ENCODE data around the gene PARD6G. TPM values are rescaled to one million over a fixed set of nuclear protein-coding genes. Genes with fewer than 3 reads are reported as not detected.

Gene PARD6G
- total and polyA plus RNA-seq, 2 experiments from 2014 or later = 6.9 to 18.5 TPM

DNA sequence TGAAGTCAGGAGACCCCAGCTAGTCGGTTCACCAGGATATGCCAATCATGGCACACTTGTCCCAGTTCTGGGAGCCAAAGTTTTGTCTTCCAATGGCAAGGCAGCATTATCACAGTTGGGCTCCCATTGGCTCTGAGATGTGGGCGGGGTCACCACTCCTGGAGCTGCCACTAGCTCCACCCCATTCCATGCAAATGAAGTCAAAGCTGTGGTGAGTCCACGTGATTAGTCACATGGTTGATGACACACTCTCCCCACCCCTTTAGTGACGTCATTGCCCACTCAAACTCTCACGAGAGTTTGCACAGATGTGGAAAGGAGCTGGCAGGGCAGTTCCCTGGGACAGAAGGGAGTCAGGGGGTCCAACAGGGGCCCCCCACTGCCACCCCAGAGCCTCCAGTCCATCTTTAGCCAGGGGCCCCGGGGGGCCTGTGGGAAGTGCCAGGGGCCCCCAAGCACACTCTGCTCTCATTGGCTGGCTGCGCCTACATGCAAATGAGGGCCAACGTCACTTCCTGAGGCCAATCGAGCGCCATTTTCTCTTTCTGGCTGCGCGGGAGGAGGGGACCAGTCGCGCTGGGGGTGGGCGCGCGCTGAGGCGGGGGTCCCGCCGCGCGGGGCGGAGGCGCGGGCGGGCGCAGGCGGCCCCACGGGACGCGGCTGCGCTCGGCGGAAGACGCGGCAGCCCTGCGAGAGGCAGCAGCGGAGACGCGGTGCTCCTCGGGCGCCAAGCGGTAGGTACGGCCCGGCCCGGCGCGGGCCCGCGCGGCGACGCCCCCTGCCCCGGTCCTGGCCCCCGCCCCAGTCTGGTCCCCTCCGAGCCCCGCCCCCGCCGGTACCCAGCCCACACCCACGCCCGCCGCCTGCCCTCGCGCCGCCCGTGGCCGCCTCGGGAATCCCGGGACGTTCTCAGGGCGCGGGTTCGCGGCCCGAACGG is 138.3 kb downstream of the PARD6G start, which contains the start of gene ADNP2:
TSS of gene ADNP2 (plus strand) at position 524 of the 937 bp plus-strand sequence. CDS start 8,281 bp downstream, outside the sequence.
- peak within 1 kb of the TSS; percentile 97 for H3K4me2 ChIP-seq
- H3K9me3 Mint-ChIP-seq = peaks cover 2% of the 10 kb centered on the region; the same call in 1 of the 3 replicates
- peaks cover 33% of the 10 kb centered on the region for H4K20me1 ChIP-seq (replicated peaks; ENCODE audit: insufficient read depth)
- peak within 1 kb of the TSS; percentile 88 for H3K4me3 Mint-ChIP-seq
- H3K4me1 ChIP-seq (ENCODE audit: insufficient read depth) = peaks cover 38% of the 10 kb centered on the region
- ATAC-seq (peak; percentile 64), DNase-seq (ENCODE audit: low spot score) (peak; percentile 99)
- no peaks in the 10 kb centered on the region; the same call in 1 of the 2 replicates for H3K36me3 ChIP-seq (ENCODE audit: insufficient read depth)
- H3K27ac Mint-ChIP-seq = peak within 1 kb of the TSS; percentile 89
- H3K27me3 Mint-ChIP-seq (ENCODE audit: insufficient read depth, low read depth, poor library complexity) = peaks cover 13% of the 10 kb centered on the region
- no peaks in the 10 kb centered on the region for H3F3A ChIP-seq (replicated peaks; ENCODE audit: low read depth)
- peak within 1 kb of the TSS; percentile 90 for H3K4me3 ChIP-seq
- H3K36me3 Mint-ChIP-seq (ENCODE audit: low read depth) = peaks cover 15% of the 10 kb centered on the region
- H3K27me3 ChIP-seq (ENCODE audit: insufficient read depth) = no peaks in the 10 kb centered on the region
- TF ChIP-seq POLR2AphosphoS5 (IDR thresholded peaks at IDR 0.05; ENCODE audit: low read depth) (peak; percentile 70), ETS1 (IDR thresholded peaks at IDR 0.05) (no peak), CREB1 (CRISPR knock-in tag; IDR thresholded peaks at IDR 0.05; ENCODE audit: low read depth) (peak; percentile 98)
- no peak within 1 kb of the TSS for H2AFZ ChIP-seq
- peaks cover 65% of the 10 kb centered on the region for H3K4me1 Mint-ChIP-seq
- H3K79me2 ChIP-seq (replicated peaks; ENCODE audit: insufficient read depth) = peaks cover 45% of the 10 kb centered on the region
- H3K27ac ChIP-seq (ENCODE audit: low read depth) = peak within 1 kb of the TSS; percentile 72; the same call in 1 of the 2 replicates
- H3K9me2 ChIP-seq (ENCODE audit: insufficient read depth) = no peaks in the 10 kb centered on the region

GRCh38 chr18:80108121-80108536 is 139.2 kb downstream of the PARD6G start:
- no peaks in the 10 kb centered on the region; the same call in 1 of the 2 replicates for H3K36me3 ChIP-seq (ENCODE audit: insufficient read depth)
- H3K4me3 ChIP-seq = no peak overlapping the region
- H2AFZ ChIP-seq = no peak overlapping the region
- H3K27me3 ChIP-seq (ENCODE audit: insufficient read depth) = no peaks in the 10 kb centered on the region
- peaks cover 15% of the 10 kb centered on the region for H3K36me3 Mint-ChIP-seq (ENCODE audit: low read depth)
- H3K4me1 ChIP-seq (ENCODE audit: insufficient read depth) = peaks cover 43% of the 10 kb centered on the region
- H3K79me2 ChIP-seq (replicated peaks; ENCODE audit: insufficient read depth) = peaks cover 36% of the 10 kb centered on the region
- no peak overlapping the region; the same call in 1 of the 2 replicates for H3K27ac Mint-ChIP-seq
- H3K27ac ChIP-seq (ENCODE audit: low read depth) = no peak overlapping the region
- no peak for ATAC-seq
- H3K9me3 Mint-ChIP-seq = peaks cover 2% of the 10 kb centered on the region; the same call in 1 of the 3 replicates
- no peaks in the 10 kb centered on the region for H3F3A ChIP-seq (replicated peaks; ENCODE audit: low read depth)
- H3K4me3 Mint-ChIP-seq = peak overlapping the region; percentile 70; the same call in 2 of the 3 replicates
- peaks cover 29% of the 10 kb centered on the region for H4K20me1 ChIP-seq (replicated peaks; ENCODE audit: insufficient read depth)
- H3K27me3 Mint-ChIP-seq (ENCODE audit: insufficient read depth, low read depth, poor library complexity) = peaks cover 13% of the 10 kb centered on the region
- H3K4me2 ChIP-seq = no peak overlapping the region
- H3K9me2 ChIP-seq (ENCODE audit: insufficient read depth) = 0 out of 2 replicates have a peak, but pooled peaks cover 8% of the 10 kb centered on the region
- peaks cover 66% of the 10 kb centered on the region for H3K4me1 Mint-ChIP-seq
- TF ChIP-seq EZH2phosphoT487 (IDR thresholded peaks at IDR 0.05; ENCODE audit: unreplicated experiment) (no peak), ZNF114 (CRISPR knock-in tag; IDR thresholded peaks at IDR 0.05) (no peak), ETS1 (IDR thresholded peaks at IDR 0.05) (no peak)
- DNase-seq (ENCODE audit: low spot score) = no peak
